HEK293 (cell line): ENCODE results near the gene USP12.

Source experiments
- CTCF ChIA-PET: fragments of 350-600 bp; formaldehyde crosslinking; extraction: SDS; loops from one replicate; lab custom pipeline; 2021; ENCODE audit warnings: antibody characterized with exemption; lab: Yijun Ruan, JAX
- POLR2A ChIA-PET: fragments of 300-600 bp; formaldehyde crosslinking; extraction: SDS; loops from one replicate; lab custom pipeline; 2020; ENCODE audit warnings: antibody characterized with exemption, inconsistent platforms; lab: Yijun Ruan, JAX
- H3K27ac ChIP-seq: fragments of 200-500 bp; sonication (Bioruptor generic); 2 replicates; pipeline ENCODE4 v1.5.1; 2014; ENCODE audit warnings: low read depth, low read length, control low read depth, inconsistent platforms; ENCODE audit errors: extremely low read depth
- H3K36me3 ChIP-seq, 2 experiments: fragments of 200-500 bp in 1 of 2; sonication (Bioruptor generic) in 1 of 2; 1 replicate in 1 of 2; 2 replicates in 1 of 2; pipeline ENCODE4 v1.5.1; 2014 to 2017; ENCODE audit warnings: inconsistent platforms in 2 of 2, low read length in 2 of 2; ENCODE audit not compliant: control insufficient read depth in 2 of 2, insufficient read depth in 1 of 2
- H3K4me1 ChIP-seq: fragments of 200-500 bp; sonication (Bioruptor generic); 2 replicates; pipeline ENCODE4 v1.5.1; 2014; ENCODE audit warnings: mild to moderate bottlenecking, low read length, inconsistent platforms; ENCODE audit not compliant: control insufficient read depth, insufficient read depth
- H3K4me3 ChIP-seq: 2 replicates; pipeline ENCODE4 v1.5.1; 2011; ENCODE audit warnings: low read depth, mild to moderate bottlenecking, control low read depth, low read length, moderate library complexity
- H3K9me3 ChIP-seq: fragments of 200-500 bp; sonication (Bioruptor generic); 2 replicates; pipeline ENCODE4 v1.5.1; 2014; ENCODE audit warnings: low read depth, low read length, inconsistent platforms; ENCODE audit not compliant: control insufficient read depth, insufficient read depth
- AEBP2 ChIP-seq: fragments of 450-650 bp; formaldehyde crosslinking; IDR thresholded peaks from 2 replicates; pipeline ENCODE4 v1.5.1; 2016; ENCODE audit warnings: missing biosample characterization, missing genetic modification characterization, borderline replicate concordance
- GLI4 ChIP-seq: fragments of 450-650 bp; formaldehyde crosslinking; IDR thresholded peaks from 2 replicates; pipeline ENCODE4 v1.5.1; 2016; ENCODE audit warnings: missing biosample characterization, missing genetic modification characterization
- KLF17 ChIP-seq: fragments of 450-650 bp; formaldehyde crosslinking; IDR thresholded peaks from 2 replicates; pipeline ENCODE4 v1.5.1; 2016; ENCODE audit warnings: missing biosample characterization, missing genetic modification characterization
- KLF9 ChIP-seq: fragments of 450-650 bp; formaldehyde crosslinking; IDR thresholded peaks from 2 replicates; pipeline ENCODE4 v1.5.1; 2016; ENCODE audit warnings: missing biosample characterization, missing genetic modification characterization, low read depth
- MZF1 ChIP-seq: fragments of 450-650 bp; formaldehyde crosslinking; IDR thresholded peaks from 2 replicates; pipeline ENCODE4 v1.5.1; 2017; ENCODE audit warnings: missing biosample characterization, missing genetic modification characterization, borderline replicate concordance
- OVOL3 ChIP-seq: fragments of 450-650 bp; formaldehyde crosslinking; IDR thresholded peaks from 2 replicates; pipeline ENCODE4 v1.5.1; 2016; ENCODE audit warnings: missing biosample characterization, missing genetic modification characterization
- SCRT2 ChIP-seq: fragments of 450-650 bp; formaldehyde crosslinking; IDR thresholded peaks from 2 replicates; pipeline ENCODE4 v1.5.1; 2016; ENCODE audit warnings: missing biosample characterization, missing genetic modification characterization
- ZBTB10 ChIP-seq: fragments of 450-650 bp; formaldehyde crosslinking; IDR thresholded peaks from 2 replicates; pipeline ENCODE4 v1.5.1; 2016; ENCODE audit warnings: missing biosample characterization, missing genetic modification characterization
- ZBTB8A ChIP-seq: fragments of 450-650 bp; formaldehyde crosslinking; IDR thresholded peaks from 2 replicates; pipeline ENCODE4 v1.5.1; 2016; ENCODE audit warnings: missing biosample characterization, missing genetic modification characterization
- ZFP37 ChIP-seq: fragments of 450-650 bp; formaldehyde crosslinking; IDR thresholded peaks from 2 replicates; pipeline ENCODE4 v1.5.1; 2016; ENCODE audit warnings: missing biosample characterization, missing genetic modification characterization
- ZFP41 ChIP-seq: fragments of 450-650 bp; formaldehyde crosslinking; IDR thresholded peaks from 2 replicates; pipeline ENCODE4 v1.5.1; 2016; ENCODE audit warnings: missing biosample characterization, missing genetic modification characterization, borderline replicate concordance
- ZNF175 ChIP-seq: fragments of 450-650 bp; formaldehyde crosslinking; IDR thresholded peaks from 2 replicates; pipeline ENCODE4 v1.5.1; 2016; ENCODE audit warnings: missing biosample characterization, missing genetic modification characterization
- ZNF48 ChIP-seq: fragments of 450-650 bp; formaldehyde crosslinking; IDR thresholded peaks from 2 replicates; pipeline ENCODE4 v1.5.1; 2016; ENCODE audit warnings: missing biosample characterization, missing genetic modification characterization
- ZNF514 ChIP-seq: fragments of 450-650 bp; formaldehyde crosslinking; IDR thresholded peaks from 2 replicates; pipeline ENCODE4 v1.5.1; 2016; ENCODE audit warnings: missing biosample characterization, missing genetic modification characterization
- ZNF580 ChIP-seq: fragments of 450-650 bp; formaldehyde crosslinking; IDR thresholded peaks from 2 replicates; pipeline ENCODE4 v1.5.1; 2016; ENCODE audit warnings: missing biosample characterization, missing genetic modification characterization
- ZNF701 ChIP-seq: fragments of 450-650 bp; formaldehyde crosslinking; IDR thresholded peaks from 2 replicates; pipeline ENCODE4 v1.5.1; 2016; ENCODE audit warnings: missing biosample characterization, missing genetic modification characterization
- ZNF768 ChIP-seq: fragments of 450-650 bp; formaldehyde crosslinking; IDR thresholded peaks from 2 replicates; pipeline ENCODE4 v1.5.1; 2018; ENCODE audit warnings: missing biosample characterization, mild to moderate bottlenecking, missing genetic modification characterization
- ZSCAN16 ChIP-seq: fragments of 450-650 bp; formaldehyde crosslinking; IDR thresholded peaks from 2 replicates; pipeline ENCODE4 v1.5.1; 2016; ENCODE audit warnings: missing biosample characterization, missing genetic modification characterization
- ZSCAN30 ChIP-seq: fragments of 450-650 bp; IDR thresholded peaks from 2 replicates; pipeline ENCODE4 v1.5.1; 2018; ENCODE audit warnings: missing biosample characterization, mild to moderate bottlenecking, missing genetic modification characterization, moderate library complexity

Gene USP12

GRCh38 chr13:27077451-27077850 lies 94.2 kb downstream of the USP12 start:
- H3K27ac ChIP-seq, result no peak overlapping the region
- no peaks in the 10 kb centered on the region for H3K9me3 ChIP-seq
- no peaks in the 10 kb centered on the region for H3K4me1 ChIP-seq
- H3K4me3 ChIP-seq, result no peak overlapping the region
- ChIA-PET POLR2A (no interaction called here), CTCF (no interaction called here)
- TF ChIP-seq ZBTB8A (tag by site-specific recombination), result no peak
- TF ChIP-seq ZNF768 (tag by site-specific recombination), result no peak
- TF ChIP-seq ZFP37, result no peak
- no peak for TF ChIP-seq ZNF580 (tag by site-specific recombination)
- TF ChIP-seq OVOL3, result no peak
- no peak for TF ChIP-seq ZFP41 (tag by site-specific recombination)
- peaks cover 0 to 26% of the 10 kb centered on the region in 2 experiments; a peak in 1 of 3 replicates for H3K36me3 ChIP-seq

GRCh38 chr13:27076421-27076820 lies 95.2 kb downstream of the USP12 start:
- CTCF ChIA-PET, result no interaction called here
- POLR2A ChIA-PET, result no interaction called here

More at GRCh38 chr13:27076421-27076820, 95.2 kb downstream of the USP12 start:
- H3K4me1 ChIP-seq, result no peaks in the 10 kb centered on the region
- peaks cover 0 to 28% of the 10 kb centered on the region in 2 experiments; a peak in 1 of 3 replicates for H3K36me3 ChIP-seq
- H3K4me3 ChIP-seq, result no peak overlapping the region
- H3K27ac ChIP-seq, result no peak overlapping the region
- no peak for TF ChIP-seq ZSCAN30 (tag by site-specific recombination)
- TF ChIP-seq ZFP37, result no peak
- no peak for TF ChIP-seq ZNF48 (tag by site-specific recombination)
- TF ChIP-seq ZNF514 (tag by site-specific recombination), result no peak
- no peak for TF ChIP-seq ZBTB10
- TF ChIP-seq MZF1 (tag by site-specific recombination), result no peak
- TF ChIP-seq AEBP2 (tag by site-specific recombination), result no peak
- no peak for TF ChIP-seq KLF9 (tag by site-specific recombination)
- no peak for TF ChIP-seq GLI4 (tag by site-specific recombination)
- no peak for TF ChIP-seq KLF17
- TF ChIP-seq SCRT2 (tag by site-specific recombination), result no peak
- TF ChIP-seq ZSCAN16 (tag by site-specific recombination), result no peak
- no peak for TF ChIP-seq ZNF701 (tag by site-specific recombination)
- no peak for TF ChIP-seq ZNF175 (tag by site-specific recombination)
- TF ChIP-seq, all 188 proteins: peak for 0
- H3K9me3 ChIP-seq, result no peaks in the 10 kb centered on the region
